GM19099 (cell line): ENCODE measurements around the gene BACH2.

Source experiments
- POLR2A ChIP-seq: IDR thresholded peaks from 3 replicates; pipeline ENCODE4 v1.6.1; 2011; ENCODE audit warnings: low read depth; ENCODE audit not compliant: insufficient read length; ENCODE audit errors: extremely low read depth

Gene BACH2

DNA sequence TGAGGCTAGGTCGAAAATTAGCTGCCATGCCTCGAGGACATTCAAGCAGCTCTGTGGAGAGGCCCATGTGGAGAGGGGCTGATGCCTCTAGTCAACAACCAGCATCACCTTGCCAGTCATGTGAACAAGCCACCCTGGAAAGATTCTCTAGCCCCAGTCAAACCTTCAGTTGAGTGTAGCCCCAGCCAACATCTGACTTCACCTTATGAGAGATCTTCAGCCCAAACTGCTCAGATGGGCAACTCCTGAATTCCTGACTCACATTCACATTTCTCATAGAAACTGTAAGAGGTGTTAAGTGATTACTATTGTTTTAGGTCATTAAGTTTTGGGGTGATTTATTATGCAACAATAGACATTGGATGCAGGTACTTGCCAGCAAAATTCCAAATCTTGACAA is 357.5 kb downstream of the BACH2 start:
- TF ChIP-seq POLR2A = no peak

DNA sequence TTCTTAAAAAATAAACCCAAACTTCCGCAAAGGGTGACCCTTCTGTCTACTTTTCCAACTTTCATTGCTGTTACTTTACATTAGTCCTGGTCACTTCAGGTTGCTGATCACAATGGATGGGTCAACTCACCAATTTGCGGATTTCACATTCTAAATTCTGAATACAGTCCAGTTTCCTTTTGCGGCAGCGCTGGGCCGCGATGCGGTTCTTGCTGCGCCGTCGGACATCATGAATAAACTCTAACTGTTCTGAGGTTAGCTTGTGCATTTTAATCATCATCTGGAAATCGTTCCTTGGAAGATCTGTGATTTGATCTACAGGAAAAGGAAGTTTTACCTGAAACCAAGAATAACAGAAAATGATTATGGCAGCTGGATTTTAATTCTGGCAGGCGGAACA is 358.6 kb downstream of the BACH2 start:
- TF ChIP-seq POLR2A = no peak

DNA sequence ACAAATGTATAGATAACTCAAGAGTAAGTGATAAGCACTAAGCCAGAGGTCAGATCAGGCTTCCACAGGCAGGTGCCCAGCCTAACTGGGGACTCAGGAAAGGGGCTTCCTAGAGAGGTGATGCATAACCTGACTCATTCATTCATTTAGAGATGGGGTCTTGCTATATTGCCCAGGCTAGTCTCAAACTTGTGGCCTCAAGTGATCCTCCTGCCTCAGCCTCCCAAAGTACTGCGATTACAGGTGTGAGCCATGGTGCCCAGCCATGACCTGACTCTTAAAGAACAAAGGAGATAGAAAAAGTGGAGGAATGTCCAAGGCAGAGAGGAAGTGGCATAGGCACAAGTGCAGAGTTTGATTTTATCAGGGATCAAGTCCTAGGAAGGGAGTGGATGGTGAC is 360.5 kb downstream of the BACH2 start:
- TF ChIP-seq POLR2A = no peak

DNA sequence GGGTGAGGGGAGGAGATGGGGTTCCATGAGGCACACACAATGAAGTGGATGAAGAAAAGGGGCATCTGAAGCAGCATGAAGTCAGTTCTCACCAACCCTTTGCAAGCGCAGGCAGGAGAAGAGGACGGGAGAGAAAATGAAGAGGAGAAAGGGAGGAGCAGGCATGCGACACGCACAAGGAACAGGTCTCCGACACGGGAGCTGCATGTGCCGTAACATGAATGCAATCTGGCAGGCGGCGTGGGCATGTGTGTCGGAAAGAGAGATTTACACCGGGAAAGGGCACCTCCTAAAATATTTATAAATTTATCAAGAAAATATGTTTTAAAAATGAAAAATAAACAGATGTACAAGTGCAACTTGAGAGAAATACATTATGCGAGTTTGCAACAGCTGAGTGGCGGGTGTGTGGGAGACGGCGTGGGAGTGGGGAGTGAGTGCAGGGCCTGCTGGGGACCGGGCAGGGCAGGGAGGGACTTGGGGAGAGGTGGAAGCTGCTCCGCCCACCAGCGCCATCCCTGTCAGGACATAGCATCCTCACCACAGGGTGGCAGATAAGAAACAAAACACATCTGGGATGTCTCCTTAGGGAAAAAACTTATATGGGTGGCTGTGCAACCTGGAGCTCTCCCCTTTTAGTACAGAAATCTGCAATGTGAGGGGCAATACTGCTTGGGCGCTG is 361.8 kb downstream of the BACH2 start:
- TF ChIP-seq POLR2A = no peak

DNA sequence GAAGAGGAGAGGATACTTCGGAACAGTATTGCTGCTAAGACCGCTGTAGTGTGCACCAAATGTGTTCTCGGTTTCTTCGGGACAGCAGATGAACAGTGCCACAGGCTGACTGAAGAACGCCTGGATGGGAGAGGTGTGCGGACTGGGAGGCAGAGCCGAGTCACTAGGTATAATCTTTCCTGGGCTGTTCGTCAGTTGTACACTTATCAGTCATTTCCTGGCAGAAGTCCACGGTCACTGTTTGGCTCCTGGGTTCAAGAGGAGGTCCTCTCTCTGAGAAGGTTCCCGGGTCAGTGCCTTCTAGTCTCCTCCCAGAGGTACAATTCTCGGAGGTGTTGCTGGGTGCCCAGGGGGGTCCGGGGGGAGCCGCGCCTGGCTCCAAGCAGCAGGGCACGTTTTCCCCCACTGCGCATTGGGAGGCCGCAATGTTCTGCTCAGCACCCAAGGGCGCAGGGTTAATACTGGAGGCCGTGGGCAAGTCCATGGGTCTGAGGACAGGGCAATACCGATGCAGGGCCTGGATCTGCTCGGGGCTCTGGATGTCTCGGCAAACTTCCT is 364.3 kb downstream of the BACH2 start:
- TF ChIP-seq POLR2A = no peak

DNA sequence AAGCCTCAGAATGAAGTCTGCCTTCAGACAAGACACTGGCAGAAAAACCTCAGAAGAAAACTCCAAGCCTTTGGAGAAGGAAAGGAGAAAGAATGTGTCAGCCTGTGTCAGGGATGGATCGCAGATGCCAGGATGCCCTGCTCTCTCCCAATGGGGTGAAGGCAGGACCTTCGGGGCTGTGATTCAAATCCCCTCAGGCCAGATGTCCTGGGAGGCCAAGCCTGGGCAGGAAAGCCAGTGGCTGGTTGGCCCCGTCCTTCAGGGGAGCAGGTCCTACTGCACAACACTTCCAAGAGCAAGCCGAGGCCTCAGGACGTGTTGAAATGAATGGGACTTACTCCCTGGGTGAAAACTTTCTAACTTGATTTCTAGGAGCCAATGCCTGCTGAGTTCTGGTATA is 365.9 kb downstream of the BACH2 start:
- no peak for TF ChIP-seq POLR2A

DNA sequence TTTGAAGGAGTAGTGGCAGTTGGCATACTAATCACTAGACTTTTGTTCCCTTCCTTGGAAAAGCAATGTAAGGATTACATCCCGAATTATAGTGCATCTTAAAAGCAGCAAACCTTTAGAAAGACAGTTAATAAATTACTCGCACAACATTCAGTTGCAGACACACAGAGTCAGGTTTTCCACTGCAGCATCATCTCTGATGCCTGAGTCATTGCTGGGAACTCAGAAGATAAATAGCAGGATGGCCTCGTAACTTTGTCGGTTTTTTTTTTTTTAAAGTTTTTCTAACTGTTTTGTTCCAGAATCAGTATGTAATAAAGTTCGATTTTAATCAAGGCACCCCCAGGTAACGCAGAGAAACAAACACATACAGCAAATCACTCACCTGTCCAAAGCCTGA is 368.0 kb downstream of the BACH2 start:
- TF ChIP-seq POLR2A = no peak

DNA sequence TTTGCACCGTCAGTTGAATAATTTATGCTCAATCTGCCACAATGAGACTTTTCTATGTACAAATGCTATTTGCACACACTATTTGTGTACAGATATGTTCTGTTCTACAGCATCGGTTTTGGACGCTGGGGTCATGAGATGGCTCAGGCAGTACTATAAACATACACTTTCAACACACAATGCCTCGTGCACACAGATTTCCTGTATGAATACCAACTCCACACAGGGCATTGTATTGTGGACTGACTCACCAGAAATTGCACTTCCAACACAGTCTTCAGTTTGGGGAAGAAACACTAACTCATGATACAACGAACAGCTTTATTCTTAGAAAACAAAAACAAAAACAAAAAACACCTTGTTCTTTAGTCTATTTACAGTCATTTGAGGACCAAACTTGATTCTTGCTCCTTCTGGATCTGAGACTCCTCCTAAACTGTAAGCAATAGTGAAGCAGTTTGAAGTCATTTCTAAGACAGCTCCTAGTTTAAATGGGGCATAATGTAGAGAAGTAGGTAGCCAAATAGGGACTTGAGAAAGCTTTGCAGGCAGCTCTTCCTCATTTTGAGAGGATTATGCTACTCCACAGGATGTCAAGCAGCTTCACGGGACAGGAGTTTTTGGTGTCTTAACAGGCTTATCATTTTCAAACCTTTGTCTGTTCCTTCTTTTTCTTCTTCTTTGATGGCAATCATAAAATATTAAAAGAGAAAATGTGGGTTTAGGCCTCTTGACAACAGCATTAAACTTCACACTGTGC is 368.7 kb downstream of the BACH2 start:
- no peak for TF ChIP-seq POLR2A

DNA sequence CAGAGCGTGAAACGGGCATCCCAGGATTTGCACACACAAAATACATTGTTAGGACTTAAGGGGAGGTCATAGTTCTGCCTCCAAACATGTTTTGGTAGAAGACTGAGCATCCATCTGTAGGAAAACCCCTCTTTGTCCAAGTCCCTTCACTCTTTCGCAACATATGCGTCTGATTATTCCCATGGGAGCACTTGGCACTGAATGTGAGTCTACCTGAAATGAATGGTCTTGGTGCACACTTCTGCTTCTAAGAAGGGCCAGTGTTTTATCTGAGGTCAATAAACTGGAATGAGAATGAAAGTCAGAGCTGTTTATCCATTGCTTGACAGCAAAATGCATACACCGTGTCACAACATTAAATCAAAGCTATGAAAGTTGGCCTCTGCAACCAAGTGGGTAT is 369.4 kb downstream of the BACH2 start:
- no peak for TF ChIP-seq POLR2A

DNA sequence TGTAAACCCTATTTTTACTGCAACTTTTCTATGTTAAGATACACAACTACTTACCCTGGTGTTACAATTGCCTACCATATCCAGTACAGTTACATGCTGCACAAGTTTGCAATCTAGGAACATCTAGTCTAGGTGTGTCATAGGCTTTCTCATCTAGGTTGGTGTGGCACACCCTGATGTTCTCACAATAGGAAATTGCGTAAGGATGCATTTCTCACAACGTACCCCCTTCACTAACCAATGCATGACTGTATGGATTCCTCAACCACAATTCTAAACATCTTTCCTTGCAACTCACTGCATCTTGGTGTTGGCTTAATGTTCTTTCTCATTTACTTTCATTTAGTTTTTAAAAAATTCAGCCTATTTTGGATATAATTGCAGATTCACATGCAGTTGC is 370.8 kb downstream of the BACH2 start:
- no peak for TF ChIP-seq POLR2A

DNA sequence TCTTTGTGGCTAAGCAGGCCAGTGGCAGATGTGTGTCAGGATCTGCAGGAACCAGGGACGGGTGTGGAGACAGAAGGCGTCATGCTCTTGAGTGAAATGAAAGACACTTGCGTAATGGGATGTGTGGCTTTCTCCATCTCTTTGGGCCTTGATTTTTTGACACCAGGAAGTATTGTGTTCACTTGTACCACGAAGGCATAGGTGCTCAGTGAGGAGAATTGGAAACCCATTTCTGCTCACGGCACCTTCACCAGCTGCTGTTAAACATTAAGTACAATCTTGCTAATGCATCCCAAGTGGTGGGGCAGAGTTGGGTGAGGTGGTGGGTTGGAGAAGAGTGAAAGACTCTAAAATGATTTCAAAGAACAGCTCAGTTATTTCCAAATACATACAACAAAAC is 372.4 kb downstream of the BACH2 start:
- no peak for TF ChIP-seq POLR2A

DNA sequence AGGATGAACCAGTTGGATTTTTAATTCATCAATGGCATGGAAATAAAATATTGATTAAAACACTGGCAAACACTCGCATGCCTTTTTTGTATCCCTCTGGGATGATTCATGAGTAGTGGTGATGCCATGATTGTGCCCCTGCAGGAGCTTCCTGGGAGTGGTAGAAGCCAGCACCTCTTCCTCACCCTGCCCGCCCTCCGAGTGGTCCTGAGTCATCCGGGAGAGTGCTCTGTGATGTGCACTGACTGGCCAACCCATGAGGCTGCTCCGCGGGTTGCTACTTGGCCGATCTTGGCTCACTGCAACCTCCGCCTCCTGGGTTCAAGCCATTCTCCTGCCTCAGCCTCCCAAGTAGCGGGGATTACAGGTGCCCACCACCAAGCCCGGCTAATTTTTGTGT is 375.0 kb downstream of the BACH2 start:
- no peak for TF ChIP-seq POLR2A

DNA sequence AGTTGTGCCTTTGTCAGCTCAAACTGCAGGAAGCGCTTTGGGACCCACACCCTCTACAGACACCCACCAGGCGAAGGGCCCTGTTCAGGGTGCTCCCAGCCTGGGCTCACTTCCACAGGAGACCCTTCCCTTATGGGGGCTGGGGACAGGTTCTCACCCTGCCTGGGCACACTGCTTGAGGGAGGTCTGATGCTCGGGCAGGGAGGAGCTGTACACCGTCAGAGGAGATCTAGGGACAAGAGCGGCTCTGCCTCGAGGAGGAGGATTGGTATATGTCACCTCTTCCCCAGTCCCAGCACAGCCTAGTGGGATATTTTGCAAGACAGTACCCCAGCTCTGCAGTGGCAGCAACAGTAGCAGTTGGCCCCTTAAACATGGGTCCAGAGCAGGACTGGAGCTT is 375.4 kb downstream of the BACH2 start:
- TF ChIP-seq POLR2A = no peak

DNA sequence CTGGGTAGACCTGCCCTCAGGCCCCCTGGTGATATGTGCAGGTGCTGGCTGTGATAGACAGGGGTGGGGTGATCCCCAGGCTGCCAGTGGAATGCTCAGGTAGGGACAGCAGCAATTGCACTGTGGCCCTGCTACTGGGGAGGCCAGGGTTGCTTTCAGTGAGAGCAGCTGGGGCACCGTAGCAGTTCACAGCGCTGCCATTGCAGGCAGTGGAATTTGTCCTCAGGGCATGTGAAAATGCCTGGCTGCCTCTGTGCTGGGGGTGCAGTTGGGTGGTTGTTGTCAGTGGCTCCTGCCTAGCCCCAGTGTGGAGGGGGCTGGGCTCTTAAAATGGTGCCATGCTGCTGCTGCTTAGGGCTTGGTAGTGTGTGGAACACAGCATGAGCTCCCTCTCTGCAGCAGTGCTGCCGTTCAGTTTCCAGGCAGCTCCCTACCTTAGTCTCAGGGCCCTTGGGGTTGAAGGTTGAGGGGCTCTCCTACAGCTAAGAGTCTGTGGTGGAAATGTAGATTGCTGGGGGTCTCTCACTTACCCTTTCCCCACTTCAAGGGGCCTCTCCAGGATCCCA is 378.8 kb downstream of the BACH2 start:
- TF ChIP-seq POLR2A = no peak

DNA sequence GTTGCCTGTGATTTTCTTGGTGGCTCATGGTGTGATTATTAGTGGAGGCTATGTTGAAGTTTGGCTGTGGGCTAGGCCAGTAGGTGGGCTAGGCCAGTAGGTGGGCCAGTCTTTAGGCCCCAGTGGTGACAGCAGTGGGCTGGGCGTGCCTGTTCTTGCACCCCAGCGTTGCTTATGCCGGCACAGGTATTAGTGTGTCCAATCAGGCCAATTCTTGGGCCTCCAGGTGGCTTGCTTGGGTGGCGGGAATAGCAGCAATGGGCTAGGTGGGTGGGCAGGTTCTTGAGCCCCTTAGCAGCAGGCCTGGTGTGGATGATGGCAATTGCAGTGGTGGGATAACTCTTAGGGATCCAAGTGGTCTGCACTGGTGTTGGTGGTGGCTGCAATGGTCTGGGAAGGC is 379.4 kb downstream of the BACH2 start:
- TF ChIP-seq POLR2A = no peak
